Right cardiac atrium (tissue), 5 donors: ENCODE measurements around the gene EHD3. TPM values are rescaled to one million over a fixed set of nuclear protein-coding genes. Genes with fewer than 3 reads are reported as not detected.
A peak's percentile ranks its signal among the peaks of the same experiment; 100 is the strongest.

Experiments
- ATAC-seq, 2 donors: fragments of 200-7000 bp; cut with Tn5 transposase; one replicate each; pipeline versions ENCODE4 v1.8.0 to v1.9.1; 2020; ENCODE audit warnings: moderate library complexity in 2 of 2, mild to moderate bottlenecking in 1 of 2
- DNase-seq, 3 donors: peaks; one replicate each; pipeline ENCODE4 v3.0.0-alpha.2; 2020
- H3K27ac ChIP-seq: one replicate; pipeline ENCODE4 v1.5.1; 2013; ENCODE audit warnings: mild to moderate bottlenecking, low read length, control low read depth, moderate library complexity
- H3K27me3 ChIP-seq: one replicate; pipeline ENCODE4 v1.6.1; 2013; ENCODE audit not compliant: control insufficient read depth, insufficient read depth
- H3K4me1 ChIP-seq: one replicate; pipeline ENCODE4 v1.6.1; 2013; ENCODE audit warnings: low read length; ENCODE audit not compliant: control insufficient read depth, insufficient read depth
- H3K4me3 ChIP-seq: one replicate; pipeline ENCODE4 v1.5.1; 2013; ENCODE audit warnings: low read length, control low read depth
- H3K9me3 ChIP-seq: one replicate; pipeline ENCODE4 v1.6.1; 2013; ENCODE audit warnings: low read length; ENCODE audit not compliant: control insufficient read depth
- WGBS: extraction: QIAGEN DNeasy Blood & Tissue Kit; methylation state at CpG from one replicate; pipeline ENCODE4 v1.1.7; 2013; 5-methylcytosine and 5-hydroxymethylcytosine counted together
- intact Hi-C, 4 donors: fragments of 100-400 bp; cut with DNase I; formaldehyde crosslinking; loops; one replicate each; pipeline versions ENCODE4 v1.11.0 to v1.14.0; 2022 to 2023
- polyA plus RNA-seq: library from polyadenylated mRNA; stranded (reverse); fragments of 200-250 nt; gene quantifications from one replicate; pipeline ENCODE4 v1.2.3, GENCODE V29; 2013
- total RNA-seq, 4 donors: library from RNA; stranded (reverse); fragmentation: NEBNext Ultra II Directional; extraction: Animal tissue kit (Norgen Biotek cat#: 25700); gene quantifications; one replicate each; pipeline ENCODE4 v1.2.1, GENCODE V29; 2021
- donor health status: healthy with polysubstance abuse.
- donor health status: DM: no; HTN: yes; CAD: no.
- donor health status: DM: no; HTN: no; CAD: no.
- donor health status: DM: no; HTN: yes; CAD: no; lungs with severe emphysema.
- donor health status: DM: yes; HTN: yes; CAD: no.

Gene EHD3
- total and polyA plus RNA-seq, 5 donors = 7.4 to 13.3 (median 10.4) TPM

- DNase-seq = no peak
- H3K27me3 ChIP-seq = no peaks in the 10 kb centered on the region
- WGBS = 92% methylated on average over 4 of the region's 4 CpGs
Measured at GRCh38 chr2:31197166-31197565, 36.8 kb upstream of the EHD3 start.

GRCh38 chr2:31197669-31198068, 36.3 kb upstream of the EHD3 start:
- 93% methylated on average over 2 of the region's 2 CpGs for WGBS
- H3K9me3 ChIP-seq = no peaks in the 10 kb centered on the region
- H3K4me3 ChIP-seq = no peak overlapping the region
- ATAC-seq (no peak), DNase-seq (no peak)
- no peaks in the 10 kb centered on the region for H3K4me1 ChIP-seq
- no peak overlapping the region for H3K27ac ChIP-seq
- no peaks in the 10 kb centered on the region for H3K27me3 ChIP-seq
- intact Hi-C loops = no loop called here

More at GRCh38 chr2:31197166-31197565, 36.8 kb upstream of the EHD3 start:
- H3K9me3 ChIP-seq = no peaks in the 10 kb centered on the region
- no peaks in the 10 kb centered on the region for H3K4me1 ChIP-seq
- H3K4me3 ChIP-seq = no peak overlapping the region
- ATAC-seq = no peak
- no peak overlapping the region for H3K27ac ChIP-seq
- intact Hi-C loops = no loop called here

GRCh38 chr2:31199206-31199605, 34.7 kb upstream of the EHD3 start:
- no peaks in the 10 kb centered on the region for H3K9me3 ChIP-seq
- ATAC-seq (peak in 1 of 2 donors; percentile 11), DNase-seq (no peak)
- intact Hi-C loops = no loop called here
- H3K27me3 ChIP-seq = no peaks in the 10 kb centered on the region
- WGBS = 97% methylated on average over 4 of the region's 4 CpGs
- no peaks in the 10 kb centered on the region for H3K4me1 ChIP-seq
- no peak overlapping the region for H3K4me3 ChIP-seq
- no peak overlapping the region for H3K27ac ChIP-seq

- Histone ChIP-seq H3K9me3 (no peaks in the 10 kb centered on the region), H3K27ac (no peak overlapping the region), H3K4me1 (no peaks in the 10 kb centered on the region), H3K27me3 (no peaks in the 10 kb centered on the region), H3K4me3 (no peak overlapping the region)
- WGBS = 84% methylated on average over 9 of the region's 9 CpGs
- DNase-seq (no peak), ATAC-seq (no peak)
- intact Hi-C loops = no loop called here
Measured at GRCh38 chr2:31200972-31201371, 33.0 kb upstream of the EHD3 start.

GRCh38 chr2:31202041-31202440, 31.9 kb upstream of the EHD3 start:
- no peak overlapping the region for H3K27ac ChIP-seq
- DNase-seq = no peak
- H3K27me3 ChIP-seq = no peaks in the 10 kb centered on the region
- no peak for ATAC-seq
- no peak overlapping the region for H3K4me3 ChIP-seq
- H3K9me3 ChIP-seq = no peaks in the 10 kb centered on the region
- H3K4me1 ChIP-seq = no peaks in the 10 kb centered on the region
- intact Hi-C loops = no loop called here
- 61% methylated on average over 5 of the region's 5 CpGs for WGBS

- no peak overlapping the region for H3K4me3 ChIP-seq
- no peak overlapping the region for H3K27ac ChIP-seq
- intact Hi-C loops = no loop called here
- H3K27me3 ChIP-seq = no peaks in the 10 kb centered on the region
- DNase-seq (no peak), ATAC-seq (no peak)
- 82% methylated on average over 5 of the region's 5 CpGs for WGBS
- H3K9me3 ChIP-seq = no peaks in the 10 kb centered on the region
- H3K4me1 ChIP-seq = no peaks in the 10 kb centered on the region
Measured at GRCh38 chr2:31202833-31203232, 31.1 kb upstream of the EHD3 start.

GRCh38 chr2:31203916-31204315, 30.0 kb upstream of the EHD3 start:
- Histone ChIP-seq H3K27ac (no peak overlapping the region), H3K9me3 (no peaks in the 10 kb centered on the region), H3K27me3 (no peaks in the 10 kb centered on the region), H3K4me3 (no peak overlapping the region), H3K4me1 (no peaks in the 10 kb centered on the region)
- no peak for DNase-seq
- intact Hi-C loops = no loop called here
- ATAC-seq = no peak

GRCh38 chr2:31204783-31205182, 29.2 kb upstream of the EHD3 start:
- intact Hi-C loops = no loop called here
- ATAC-seq (no peak), DNase-seq (no peak)
- H3K27me3 ChIP-seq = no peaks in the 10 kb centered on the region
- H3K9me3 ChIP-seq = no peaks in the 10 kb centered on the region
- H3K4me3 ChIP-seq = no peak overlapping the region
- no peak overlapping the region for H3K27ac ChIP-seq
- no peaks in the 10 kb centered on the region for H3K4me1 ChIP-seq
- 86% methylated on average over 6 of the region's 6 CpGs for WGBS

- Histone ChIP-seq H3K4me3 (no peak overlapping the region), H3K27me3 (no peaks in the 10 kb centered on the region), H3K27ac (no peak overlapping the region), H3K9me3 (no peaks in the 10 kb centered on the region), H3K4me1 (no peaks in the 10 kb centered on the region)
- ATAC-seq = no peak
- WGBS = 82% methylated on average over 9 of the region's 9 CpGs
- intact Hi-C loops = no loop called here
- DNase-seq = no peak
Measured at GRCh38 chr2:31205186-31205585, 28.8 kb upstream of the EHD3 start.

GRCh38 chr2:31205613-31206012, 28.3 kb upstream of the EHD3 start:
- no peak overlapping the region for H3K27ac ChIP-seq
- WGBS = 86% methylated on average over 3 of the region's 3 CpGs
- no peaks in the 10 kb centered on the region for H3K9me3 ChIP-seq
- no peaks in the 10 kb centered on the region for H3K27me3 ChIP-seq
- ATAC-seq = no peak
- DNase-seq = no peak
- H3K4me3 ChIP-seq = no peak overlapping the region
- intact Hi-C loops = no loop called here
- H3K4me1 ChIP-seq = no peaks in the 10 kb centered on the region

GRCh38 chr2:31207790-31208189, 26.2 kb upstream of the EHD3 start:
- intact Hi-C loops = no loop called here
- WGBS = 44% methylated on average over 2 of the region's 2 CpGs
- ATAC-seq = no peak

GRCh38 chr2:31208240-31208639, 25.7 kb upstream of the EHD3 start:
- no peaks in the 10 kb centered on the region for H3K27me3 ChIP-seq
- DNase-seq (no peak), ATAC-seq (no peak)
- no peaks in the 10 kb centered on the region for H3K4me1 ChIP-seq
- H3K9me3 ChIP-seq = no peaks in the 10 kb centered on the region
- WGBS = 98% methylated on average over 1 of the region's 1 CpG
- intact Hi-C loops = no loop called here
- no peak overlapping the region for H3K4me3 ChIP-seq
- H3K27ac ChIP-seq = no peak overlapping the region

More at GRCh38 chr2:31207790-31208189, 26.2 kb upstream of the EHD3 start:
- H3K4me1 ChIP-seq = no peaks in the 10 kb centered on the region
- H3K27me3 ChIP-seq = no peaks in the 10 kb centered on the region
- no peak overlapping the region for H3K27ac ChIP-seq
- H3K9me3 ChIP-seq = no peaks in the 10 kb centered on the region
- H3K4me3 ChIP-seq = no peak overlapping the region
- no peak for DNase-seq
